Stomach (tissue), 9 donors: Measurements from ENCODE around the gene TBCD. TPM values are rescaled to one million over a fixed set of nuclear protein-coding genes. Genes with fewer than 3 reads are reported as not detected.
"Not testable (repeated sequence)": the region's sequence is repeated elsewhere in the genome, so short reads cannot be mapped to it uniquely, and the experiment has no call there.

ENCODE experiments used
- DNase-seq, 2 donors: peaks; one replicate each; pipeline versions ENCODE4 v3.0.0 to v3.0.0-alpha.2; 2013 to 2019
- H3K27ac ChIP-seq, 5 donors: fragments of 200-600 bp in 4 of 5; sonication (generic) in 4 of 5; one replicate each; pipeline ENCODE4 v1.5.1; 2013 to 2019; ENCODE audit warnings: mild to moderate bottlenecking in 1 of 5, moderate library complexity in 1 of 5
- H3K27me3 ChIP-seq, 3 donors: fragments of 200-600 bp; sonication (generic); one replicate each; pipeline ENCODE4 v1.5.1; 2017 to 2019; ENCODE audit warnings: mixed run types in 1 of 3
- H3K36me3 ChIP-seq, 4 donors: fragments of 200-600 bp; sonication (generic); 1 replicate in 3 of 4; 2 replicates in 1 of 4; pipeline ENCODE4 v1.5.1; 2016 to 2019
- H3K4me1 ChIP-seq, 4 donors: fragments of 200-600 bp; sonication (generic); one replicate each; pipeline ENCODE4 v1.5.1; 2016 to 2019
- H3K4me3 ChIP-seq, 4 donors: fragments of 200-600 bp; sonication (generic) in 3 of 4; one replicate each; pipeline ENCODE4 v1.5.1; 2016 to 2019; ENCODE audit warnings: mild to moderate bottlenecking in 1 of 4
- H3K9me3 ChIP-seq, 4 donors: fragments of 200-600 bp; sonication (generic); one replicate each; pipeline ENCODE4 v1.5.1; 2016 to 2019
- CTCF ChIP-seq, 7 experiments: fragments of 450-650 bp in 4 of 7; fragments of 200-600 bp in 3 of 7; sonication (generic) in 3 of 7; IDR thresholded peaks; one replicate each; pipeline ENCODE4 v1.5.1; 2016 to 2019; ENCODE audit warnings: antibody characterized with exemption in 7 of 7, control low read depth in 2 of 7, mild to moderate bottlenecking in 1 of 7
- EP300 ChIP-seq: sonication (generic); formaldehyde crosslinking; IDR thresholded peaks from one replicate; pipeline ENCODE4 v1.6.1; 2017; ENCODE audit warnings: antibody characterized with exemption
- POLR2A ChIP-seq, 4 donors: fragments of 450-650 bp; IDR thresholded peaks; one replicate each; pipeline ENCODE4 v1.6.1; 2016; ENCODE audit warnings: antibody characterized with exemption in 4 of 4, control low read depth in 2 of 4, mild to moderate bottlenecking in 1 of 4, moderate library complexity in 1 of 4
- POLR2AphosphoS5 ChIP-seq, 3 donors: sonication (generic); formaldehyde crosslinking; IDR thresholded peaks; one replicate each; pipeline ENCODE4 v1.6.1; 2016; ENCODE audit warnings: antibody characterized with exemption in 3 of 3
- WGBS, 5 donors: extraction: QIAGEN DNeasy Blood & Tissue Kit in 3 of 5; methylation state at CpG; one replicate each; pipeline versions ENCODE4 v1.1.5 to v1.1.7; 2013 to 2018; 5-methylcytosine and 5-hydroxymethylcytosine counted together
- intact Hi-C: fragments of 100-400 bp; cut with DNase I; formaldehyde crosslinking; loops from one replicate; pipeline ENCODE4 v1.15.1; 2023; ENCODE audit warnings: low total_unique reads
- polyA plus RNA-seq, 3 donors: library from polyadenylated mRNA; stranded (reverse); fragments of 200-250 nt; gene quantifications; one replicate each; pipeline ENCODE4 v1.2.3, GENCODE V29; 2013
- total RNA-seq, 5 donors: library from RNA; depleted of rRNA; stranded (reverse); fragments of >200 nt; gene quantifications; one replicate each; pipeline versions ENCODE4 v1.1.0 to v1.2.3, GENCODE V29; 2014 to 2016
- donor health status: healthy with polysubstance abuse.
- donor health status: Bipolar disorder and iron deficiency.
- donor health status: healthy.

TBCD gene
- total and polyA plus RNA-seq, 8 donors: 51.2 to 155 (median 101) TPM

- no peak for DNase-seq
- 93 to 96% (median 95%) methylated on average over 18 of the region's 18 CpGs for WGBS, 5 donors
- intact Hi-C loops: loop anchor here (5.0 kb wide), 1 partner anchor 129 kb away; no protein-coding TSS in a partner anchor
Measured at GRCh38 chr17:82783498-82783897, 31.6 kb downstream of the TBCD start.

GRCh38 chr17:82785581-82785980 is 33.7 kb downstream of the TBCD start:
- H3K9me3 ChIP-seq, H3K27me3 ChIP-seq, intact Hi-C loops, DNase-seq, H3K27ac ChIP-seq, H3K4me3 ChIP-seq: not testable (repeated sequence)
- Histone ChIP-seq H3K36me3 (peaks cover 13 to 49% (median 36%) of the 10 kb centered on the region in 4 donors), H3K4me1 (peaks cover 0 to 15% (median 2%) of the 10 kb centered on the region in 4 donors)
- 92 to 100% (median 98%) methylated on average over 5 to 16 of the region's 16 CpGs for WGBS, 5 donors

More at GRCh38 chr17:82783498-82783897, 31.6 kb downstream of the TBCD start:
- Histone ChIP-seq H3K4me3 (no peak overlapping the region), H3K9me3 (no peaks in the 10 kb centered on the region), H3K36me3 (peaks cover 13 to 37% (median 32%) of the 10 kb centered on the region in 4 donors), H3K4me1 (peaks cover 0 to 15% (median 2%) of the 10 kb centered on the region in 4 donors), H3K27me3 (no peaks in the 10 kb centered on the region), H3K27ac (peak overlapping the region in 1 of 5 donors; percentile 41)
- TF ChIP-seq POLR2AphosphoS5 (IDR thresholded peaks at IDR 0.05) (no peak), POLR2A (IDR thresholded peaks at IDR 0.05) (no peak), EP300 (no peak), CTCF (IDR thresholded peaks at IDR 0.05) (no peak)

- WGBS, 5 donors: 88 to 95% (median 94%) methylated on average over 5 to 10 of the region's 10 CpGs
- H3K4me3 ChIP-seq: no peak overlapping the region
- no peak overlapping the region for H3K27ac ChIP-seq
- peaks cover 0 to 12% (median 2%) of the 10 kb centered on the region in 4 donors for H3K4me1 ChIP-seq
- no peaks in the 10 kb centered on the region for H3K27me3 ChIP-seq
- peaks cover 13 to 52% (median 40%) of the 10 kb centered on the region in 4 donors for H3K36me3 ChIP-seq
- H3K9me3 ChIP-seq: no peaks in the 10 kb centered on the region
- intact Hi-C loops: no loop called here
- TF ChIP-seq POLR2A (IDR thresholded peaks at IDR 0.05) (no peak), POLR2AphosphoS5 (IDR thresholded peaks at IDR 0.05) (no peak), EP300 (no peak), CTCF (IDR thresholded peaks at IDR 0.05) (no peak)
- no peak for DNase-seq
Measured at GRCh38 chr17:82786427-82786826, 34.6 kb downstream of the TBCD start.

GRCh38 chr17:82787081-82787848 is 35.4 kb downstream of the TBCD start:
- peaks cover 0 to 4% (median under 1%) of the 10 kb centered on the region in 4 donors for H3K4me1 ChIP-seq
- intact Hi-C loops: no loop called here
- TF ChIP-seq POLR2A (IDR thresholded peaks at IDR 0.05) (no peak), EP300 (no peak), CTCF (IDR thresholded peaks at IDR 0.05) (no peak), POLR2AphosphoS5 (IDR thresholded peaks at IDR 0.05) (no peak)
- peaks cover 13 to 52% (median 40%) of the 10 kb centered on the region in 4 donors for H3K36me3 ChIP-seq
- no peak overlapping the region for H3K27ac ChIP-seq
- no peaks in the 10 kb centered on the region for H3K27me3 ChIP-seq
- WGBS, 5 donors: 81 to 92% (median 86%) methylated on average over 27 of the region's 27 CpGs
- H3K4me3 ChIP-seq: no peak overlapping the region
- H3K9me3 ChIP-seq: no peaks in the 10 kb centered on the region
- DNase-seq: no peak
